WTC11 (cell line): ENCODE data around the gene PISD. TPM values are rescaled to one million over a fixed set of nuclear protein-coding genes. Genes with fewer than 3 reads are reported as not detected.

Source experiments
- ATAC-seq: fragments of 200-7000 bp; cut with Tn5 transposase; 2 replicates; pipeline ENCODE4 v1.10.0; 2021; ENCODE audit warnings: mild to moderate bottlenecking, moderate library complexity
- CTCF ChIA-PET: fragments of 300-600 bp; sonication (Branson Sonifier 250); formaldehyde crosslinking; loops from one replicate; lab custom pipeline; 2021; ENCODE audit warnings: antibody characterized with exemption; lab: Charles Lee
- POLR2A ChIA-PET: fragments of 350-600 bp; sonication (Branson Sonifier 250); formaldehyde crosslinking; loops from one replicate; lab custom pipeline; 2021; ENCODE audit warnings: antibody characterized with exemption; lab: Charles Lee
- DNase-seq: peaks from one replicate; pipeline ENCODE4 v3.0.0; 2021; ENCODE audit warnings: low spot score
- H3K27ac Mint-ChIP-seq: 2 replicates; pipeline ENCODE4 v1.8.0; 2021; ENCODE audit warnings: mixed read lengths
- H3K27me3 Mint-ChIP-seq: 2 replicates; pipeline ENCODE4 v1.8.0; 2021; ENCODE audit warnings: low read depth, mild to moderate bottlenecking, moderate library complexity, mixed read lengths
- H3K36me3 Mint-ChIP-seq: 2 replicates; pipeline ENCODE4 v1.8.0; 2021; ENCODE audit warnings: mixed read lengths
- H3K4me1 Mint-ChIP-seq: 2 replicates; pipeline ENCODE4 v1.8.0; 2022; ENCODE audit warnings: mixed read lengths
- H3K4me3 Mint-ChIP-seq: 2 replicates; pipeline ENCODE4 v1.8.0; 2021; ENCODE audit warnings: mild to moderate bottlenecking, moderate library complexity, mixed read lengths
- H3K9me3 Mint-ChIP-seq: 2 replicates; pipeline ENCODE4 v1.8.0; 2021; ENCODE audit warnings: mixed read lengths
- ATF1 ChIP-seq: sonication (generic); formaldehyde crosslinking; IDR thresholded peaks from 2 replicates; pipeline ENCODE4 v1.8.1; 2023; ENCODE audit warnings: mild to moderate bottlenecking, moderate library complexity, missing genetic modification reagents
- CREB1 ChIP-seq: sonication (generic); formaldehyde crosslinking; IDR thresholded peaks from 2 replicates; pipeline ENCODE4 v1.8.0; 2023; ENCODE audit warnings: mild to moderate bottlenecking, missing genetic modification reagents
- E2F5 ChIP-seq: sonication (generic); formaldehyde crosslinking; IDR thresholded peaks from 2 replicates; pipeline ENCODE4 v1.8.1; 2022; ENCODE audit warnings: mild to moderate bottlenecking, moderate library complexity, missing genetic modification reagents
- KAT7 ChIP-seq: sonication (generic); formaldehyde crosslinking; IDR thresholded peaks from 2 replicates; pipeline ENCODE4 v1.8.1; 2023; ENCODE audit warnings: missing genetic modification reagents, mild to moderate bottlenecking, borderline replicate concordance
- NFE2L1 ChIP-seq: sonication (generic); formaldehyde crosslinking; IDR thresholded peaks from 2 replicates; pipeline ENCODE4 v1.8.1; 2023; ENCODE audit warnings: missing genetic modification reagents
- NR2C2 ChIP-seq: sonication (generic); formaldehyde crosslinking; IDR thresholded peaks from 2 replicates; pipeline ENCODE4 v1.8.0; 2022; ENCODE audit warnings: mild to moderate bottlenecking, missing genetic modification reagents
- RELA ChIP-seq: sonication (generic); formaldehyde crosslinking; IDR thresholded peaks from 2 replicates; pipeline ENCODE4 v1.8.1; 2022; ENCODE audit warnings: missing genetic modification reagents, mild to moderate bottlenecking, borderline replicate concordance
- TEAD1 ChIP-seq: sonication (generic); formaldehyde crosslinking; IDR thresholded peaks from 2 replicates; pipeline ENCODE4 v1.8.0; 2022; ENCODE audit warnings: mild to moderate bottlenecking, missing genetic modification reagents
- TP53 ChIP-seq: sonication (generic); formaldehyde crosslinking; IDR thresholded peaks from 2 replicates; pipeline ENCODE4 v1.8.1; 2023; ENCODE audit warnings: mild to moderate bottlenecking, missing genetic modification reagents
- USF2 ChIP-seq: sonication (generic); formaldehyde crosslinking; IDR thresholded peaks from 2 replicates; pipeline ENCODE4 v1.8.1; 2023; ENCODE audit warnings: mild to moderate bottlenecking, missing genetic modification reagents, moderate library complexity
- ZNF121 ChIP-seq: sonication (generic); formaldehyde crosslinking; IDR thresholded peaks from 2 replicates; pipeline ENCODE4 v1.8.0; 2023; ENCODE audit warnings: missing genetic modification reagents
- ZNF219 ChIP-seq: sonication (generic); formaldehyde crosslinking; IDR thresholded peaks from 2 replicates; pipeline ENCODE4 v1.8.0; 2023; ENCODE audit warnings: missing genetic modification reagents, mild to moderate bottlenecking, borderline replicate concordance
- ZNF232 ChIP-seq: sonication (generic); formaldehyde crosslinking; IDR thresholded peaks from 2 replicates; pipeline ENCODE4 v1.8.0; 2022; ENCODE audit warnings: mild to moderate bottlenecking, missing genetic modification reagents
- ZNF263 ChIP-seq: sonication (generic); formaldehyde crosslinking; IDR thresholded peaks from 2 replicates; pipeline ENCODE4 v1.8.1; 2022; ENCODE audit warnings: low read depth, mild to moderate bottlenecking, moderate library complexity, missing genetic modification reagents
- ZNF671 ChIP-seq: fragments of 250-450 bp; sonication (Bioruptor Pico); IDR thresholded peaks from 2 replicates; pipeline ENCODE4 v1.8.0; 2021; ENCODE audit warnings: mild to moderate bottlenecking
- total RNA-seq: library from RNA; stranded (reverse); gene quantifications from 3 replicates; pipeline ENCODE4 v1.2.3, GENCODE V29; 2021
- TF ChIP-seq, protein P1 (sequence below): sonication (generic); formaldehyde crosslinking; conservative IDR thresholded peaks from 2 replicates; pipeline ENCODE4 v1.8.1; 2023; ENCODE audit warnings: mild to moderate bottlenecking, low read depth, missing genetic modification reagents, moderate library complexity

PISD gene
- total RNA-seq, 1 experiment from 2014 or later, result 55.7 TPM

DNA sequence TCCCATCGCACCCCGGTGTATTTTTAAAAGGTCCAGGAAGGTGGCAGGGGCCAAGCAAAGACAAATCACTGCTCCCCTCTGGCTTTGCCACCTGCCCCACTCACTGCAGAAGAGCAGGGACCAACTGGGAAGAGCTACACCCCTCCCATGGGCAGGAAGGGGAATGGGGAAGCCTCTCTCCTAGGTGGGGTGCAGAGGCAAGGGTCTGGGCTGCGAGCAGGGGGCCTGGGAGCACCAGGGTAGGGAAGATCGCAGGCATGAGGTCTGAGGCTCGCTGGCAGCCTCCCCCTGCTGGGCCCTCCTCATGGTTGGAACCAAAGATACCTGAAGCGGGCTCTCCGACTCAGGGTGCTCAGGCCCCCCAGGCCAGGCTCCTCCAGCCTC lies 36.8 kb downstream of the PISD start:
- peak overlapping the region; percentile 51 for H3K4me3 Mint-ChIP-seq
- H3K4me1 Mint-ChIP-seq, result peaks cover 33% of the 10 kb centered on the region
- no peaks in the 10 kb centered on the region for H3K27me3 Mint-ChIP-seq
- CTCF ChIA-PET, result interaction anchor here (0.6 to 2.3 kb wide), 11 partner anchors 9 to 345 kb away, joined by 3 to 10 read pairs (median 5); no protein-coding TSS in a partner anchor
- no peak for TF ChIP-seq ATF1
- TF ChIP-seq CREB1, result no peak
- TF ChIP-seq ZNF263 (CRISPR knock-in tag), result no peak
- TF ChIP-seq NR2C2, result no peak
- no peak for TF ChIP-seq TEAD1 (CRISPR knock-in tag)
- no peak for TF ChIP-seq ZNF232 (CRISPR knock-in tag)
- TF ChIP-seq ZNF671, result no peak
- POLR2A ChIA-PET, result no interaction called here
- peaks cover 4% of the 10 kb centered on the region; the same call in 1 of the 2 replicates for H3K36me3 Mint-ChIP-seq
- DNase-seq (no peak), ATAC-seq (peak; percentile 3; the same call in 1 of the 2 replicates)
- no peaks in the 10 kb centered on the region for H3K9me3 Mint-ChIP-seq
- H3K27ac Mint-ChIP-seq, result peak overlapping the region; percentile 91

DNA sequence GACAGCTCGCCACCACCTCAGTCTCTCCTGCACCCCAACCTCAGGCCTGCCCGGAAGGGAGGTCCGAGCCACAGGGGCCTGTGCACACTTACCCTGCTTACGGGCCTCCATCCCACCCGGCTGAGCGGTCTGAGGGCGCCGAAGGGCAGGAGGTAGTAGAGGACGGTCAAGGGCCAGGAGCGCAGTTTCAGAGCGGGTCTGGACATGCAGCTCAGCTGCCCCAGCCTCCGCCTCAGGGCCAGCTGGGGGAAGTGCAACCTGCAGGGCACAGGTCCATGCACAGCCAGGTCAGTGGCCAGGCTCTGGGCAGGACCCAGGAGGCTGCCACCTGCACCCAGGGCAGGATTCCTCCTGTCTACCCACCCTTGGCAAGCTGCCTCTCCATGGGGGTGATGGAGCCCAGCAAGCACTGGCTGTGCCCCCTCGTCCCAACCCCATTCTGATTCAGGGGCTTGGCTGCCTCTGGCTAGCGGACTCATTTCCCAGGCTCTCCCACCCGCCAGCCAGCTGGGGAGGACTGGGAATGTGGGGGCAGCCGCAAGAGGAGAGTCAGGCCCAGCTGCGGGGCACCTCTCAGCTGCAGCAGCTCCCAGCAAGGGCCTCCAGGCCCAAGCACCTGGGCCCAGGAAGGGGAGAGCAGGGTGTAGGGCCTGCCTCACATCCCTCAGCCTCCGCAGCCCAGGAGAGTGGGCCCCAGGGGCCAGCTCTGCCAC lies 38.3 kb downstream of the PISD start:
- Mint-ChIP-seq H3K4me3 (no peak overlapping the region), H3K9me3 (no peaks in the 10 kb centered on the region), H3K27ac (peak overlapping the region; percentile 91; the same call in 1 of the 2 replicates), H3K36me3 (peaks cover 17% of the 10 kb centered on the region), H3K4me1 (peaks cover 30% of the 10 kb centered on the region), H3K27me3 (no peaks in the 10 kb centered on the region)
- no peak for TF ChIP-seq ZNF263 (CRISPR knock-in tag)
- no peak for TF ChIP-seq E2F5 (CRISPR knock-in tag)
- TF ChIP-seq, protein P1, sequence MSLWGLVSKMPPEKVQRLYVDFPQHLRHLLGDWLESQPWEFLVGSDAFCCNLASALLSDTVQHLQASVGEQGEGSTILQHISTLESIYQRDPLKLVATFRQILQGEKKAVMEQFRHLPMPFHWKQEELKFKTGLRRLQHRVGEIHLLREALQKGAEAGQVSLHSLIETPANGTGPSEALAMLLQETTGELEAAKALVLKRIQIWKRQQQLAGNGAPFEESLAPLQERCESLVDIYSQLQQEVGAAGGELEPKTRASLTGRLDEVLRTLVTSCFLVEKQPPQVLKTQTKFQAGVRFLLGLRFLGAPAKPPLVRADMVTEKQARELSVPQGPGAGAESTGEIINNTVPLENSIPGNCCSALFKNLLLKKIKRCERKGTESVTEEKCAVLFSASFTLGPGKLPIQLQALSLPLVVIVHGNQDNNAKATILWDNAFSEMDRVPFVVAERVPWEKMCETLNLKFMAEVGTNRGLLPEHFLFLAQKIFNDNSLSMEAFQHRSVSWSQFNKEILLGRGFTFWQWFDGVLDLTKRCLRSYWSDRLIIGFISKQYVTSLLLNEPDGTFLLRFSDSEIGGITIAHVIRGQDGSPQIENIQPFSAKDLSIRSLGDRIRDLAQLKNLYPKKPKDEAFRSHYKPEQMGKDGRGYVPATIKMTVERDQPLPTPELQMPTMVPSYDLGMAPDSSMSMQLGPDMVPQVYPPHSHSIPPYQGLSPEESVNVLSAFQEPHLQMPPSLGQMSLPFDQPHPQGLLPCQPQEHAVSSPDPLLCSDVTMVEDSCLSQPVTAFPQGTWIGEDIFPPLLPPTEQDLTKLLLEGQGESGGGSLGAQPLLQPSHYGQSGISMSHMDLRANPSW (CRISPR knock-in tag), result no peak
- TF ChIP-seq TP53 (CRISPR knock-in tag), result no peak
- TF ChIP-seq KAT7 (CRISPR knock-in tag), result no peak
- no peak for TF ChIP-seq CREB1
- no peak for TF ChIP-seq USF2 (CRISPR knock-in tag)
- no peak for TF ChIP-seq TEAD1 (CRISPR knock-in tag)
- no peak for TF ChIP-seq NFE2L1 (CRISPR knock-in tag)
- TF ChIP-seq ZNF121 (CRISPR knock-in tag), result no peak
- no peak for TF ChIP-seq RELA (CRISPR knock-in tag)
- DNase-seq (no peak), ATAC-seq (no peak)
- ChIA-PET CTCF (interaction anchor here (0.9 to 2.3 kb wide), 4 partner anchors 10 to 67 kb away, joined by 3 to 10 read pairs (median 6); no protein-coding TSS in a partner anchor), POLR2A (interaction anchor here (1.1 kb wide), 1 partner anchor 10 kb away, joined by 5 read pairs; no protein-coding TSS in a partner anchor)

DNA sequence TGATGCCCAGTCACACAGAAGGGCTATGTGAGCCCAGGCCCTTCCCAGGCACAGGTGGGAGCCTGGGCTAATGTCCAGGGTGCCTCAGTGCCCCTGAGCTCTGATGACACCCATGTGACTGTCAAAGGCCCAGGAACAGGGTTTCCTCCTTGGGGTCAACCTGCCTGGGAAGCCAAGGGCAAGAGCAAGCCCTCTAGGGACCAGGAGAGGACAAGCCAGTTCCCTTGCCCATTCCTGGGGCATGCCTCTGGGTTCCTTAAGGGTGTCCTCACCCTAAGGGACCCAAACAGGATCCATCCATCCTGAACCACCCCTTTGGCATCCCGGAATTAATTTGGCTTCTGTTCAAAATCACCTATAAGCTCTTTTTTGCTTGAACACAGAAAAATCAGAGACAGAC lies 39.0 kb downstream of the PISD start:
- peaks cover 28% of the 10 kb centered on the region for H3K4me1 Mint-ChIP-seq

More for the DNA sequence above, 39.0 kb downstream of the PISD start:
- no peaks in the 10 kb centered on the region for H3K9me3 Mint-ChIP-seq
- ATAC-seq, result no peak
- no peak for TF ChIP-seq TEAD1 (CRISPR knock-in tag)
- TF ChIP-seq ZNF219, result no peak
- TF ChIP-seq, all 79 proteins: peak for 0
- peaks cover 21% of the 10 kb centered on the region for H3K36me3 Mint-ChIP-seq
- ChIA-PET CTCF (no interaction called here), POLR2A (no interaction called here)
- no peak for DNase-seq
- H3K4me3 Mint-ChIP-seq, result no peak overlapping the region
- H3K27ac Mint-ChIP-seq, result peak overlapping the region; percentile 57; the same call in 1 of the 2 replicates
- no peaks in the 10 kb centered on the region for H3K27me3 Mint-ChIP-seq
